D721Med (cell line): ENCODE data around the gene HELZ2.
"Not testable (repeated sequence)": the region's sequence is repeated elsewhere in the genome, so short reads cannot be mapped to it uniquely, and the experiment has no call there.

ENCODE experiments used
- DNase-seq: peaks from one replicate; pipeline ENCODE4 v3.0.0; 2011; ENCODE audit warnings: low spot score; ENCODE audit not compliant: insufficient read length
- FAIRE-seq: peaks from 2 replicates; lab custom pipeline; 2011; peaks lifted over from hg19 to GRCh38; lab: Jason Lieb, UNC
- CTCF ChIP-seq: IDR thresholded peaks from 2 replicates; pipeline ENCODE4 v1.5.1; 2012; ENCODE audit warnings: mild to moderate bottlenecking, control low read depth; ENCODE audit not compliant: insufficient read depth; ENCODE audit errors: missing control alignments

Gene HELZ2

GRCh38 chr20:63618291-63618980 is 44.4 kb upstream of the HELZ2 start:
- DNase-seq (no peak), FAIRE-seq (no peak)
- TF ChIP-seq CTCF, result no peak

- no peak for DNase-seq
- no peak for TF ChIP-seq CTCF
- no peak for FAIRE-seq
These were observed 43.8 kb upstream of the HELZ2 start for GRCh38 chr20:63617876-63618265.

- no peak for TF ChIP-seq CTCF
- no peak for FAIRE-seq
These were observed 43.2 kb upstream of the HELZ2 start for GRCh38 chr20:63617092-63617875.

DNA sequence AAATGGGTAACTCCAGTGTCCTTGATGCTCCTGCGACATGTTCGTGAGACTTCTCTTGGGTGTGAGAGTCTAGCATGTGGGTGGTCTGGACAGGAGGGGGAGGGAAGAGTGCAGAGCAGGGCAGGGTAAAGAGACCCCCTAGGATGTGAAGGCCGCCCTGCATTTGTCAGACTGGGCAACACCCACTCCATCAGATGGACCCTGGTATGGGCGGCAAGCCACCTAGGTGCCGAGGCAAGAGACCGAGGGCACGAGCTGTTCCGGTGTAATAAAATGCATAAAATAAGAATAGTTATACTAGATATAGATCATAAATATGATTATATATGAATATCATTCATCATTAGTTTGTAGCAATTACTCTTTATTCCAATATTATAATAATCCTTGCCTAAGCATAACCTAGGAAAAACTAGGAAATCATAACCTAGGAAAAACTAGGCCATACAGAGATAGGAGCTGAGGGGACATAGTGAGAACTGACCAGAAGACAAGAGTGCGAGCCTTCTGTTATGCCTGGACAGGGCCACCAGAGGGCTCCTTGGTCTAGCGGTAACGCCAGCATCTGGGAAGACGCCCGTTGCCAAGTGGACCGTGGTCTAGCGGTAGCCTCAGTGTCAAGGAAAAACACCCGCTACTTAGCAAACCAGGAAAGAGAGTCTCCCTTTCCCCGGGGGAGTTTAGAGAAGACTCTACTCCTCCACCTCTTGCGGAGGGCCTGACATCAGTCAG is 40.0 kb upstream of the HELZ2 start:
- DNase-seq, FAIRE-seq: not testable (repeated sequence)

More at GRCh38 chr20:63617092-63617875, 43.2 kb upstream of the HELZ2 start:
- DNase-seq, result no peak

GRCh38 chr20:63612276-63612931 is 38.4 kb upstream of the HELZ2 start:
- no peak for TF ChIP-seq CTCF
- no peak for FAIRE-seq
- no peak for DNase-seq

DNA sequence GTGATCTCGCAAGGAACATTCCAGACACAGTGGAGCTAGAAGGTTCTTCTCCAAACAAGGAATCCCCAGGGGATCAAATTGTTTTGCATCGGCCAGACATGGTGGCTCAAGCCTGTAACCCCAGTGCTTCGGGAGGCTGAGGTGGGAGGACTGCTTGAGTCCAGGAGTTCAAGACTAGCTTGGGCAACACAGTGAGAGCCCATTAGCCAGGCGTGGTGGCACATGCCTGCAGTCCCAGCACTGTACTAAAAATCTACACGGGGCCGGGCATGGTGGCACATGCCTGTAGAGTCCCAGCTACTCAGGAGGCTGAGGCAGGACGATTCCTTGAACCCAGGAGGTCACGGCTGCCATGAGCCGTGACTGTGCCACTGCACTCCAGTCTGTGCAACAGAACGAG is 37.6 kb upstream of the HELZ2 start:
- FAIRE-seq (no peak), DNase-seq (no peak)
- no peak for TF ChIP-seq CTCF
